OCI-LY1 (cell line): ENCODE data around the gene DNASE2.

Source experiments
- EZH2 ChIP-seq: fragments of 200-600 bp; sonication (generic), shearing (Covaris generic); IDR thresholded peaks from 2 replicates; pipeline ENCODE4 v1.8.0; 2017; ENCODE audit warnings: borderline replicate concordance, mixed run types, mild to moderate bottlenecking, antibody characterized with exemption, low read length, moderate library complexity, mixed read lengths
- TF ChIP-seq, protein P1 (sequence below): fragments of 200-600 bp; sonication (generic), shearing (Covaris generic); IDR thresholded peaks from 2 replicates; pipeline ENCODE4 v1.5.1; 2017; ENCODE audit warnings: mild to moderate bottlenecking, antibody characterized with exemption, low read length, moderate library complexity, mixed read lengths

GRCh38 chr19:12884627-12884925, 3.3 kb upstream of the DNASE2 start:
- TF ChIP-seq, protein P1, sequence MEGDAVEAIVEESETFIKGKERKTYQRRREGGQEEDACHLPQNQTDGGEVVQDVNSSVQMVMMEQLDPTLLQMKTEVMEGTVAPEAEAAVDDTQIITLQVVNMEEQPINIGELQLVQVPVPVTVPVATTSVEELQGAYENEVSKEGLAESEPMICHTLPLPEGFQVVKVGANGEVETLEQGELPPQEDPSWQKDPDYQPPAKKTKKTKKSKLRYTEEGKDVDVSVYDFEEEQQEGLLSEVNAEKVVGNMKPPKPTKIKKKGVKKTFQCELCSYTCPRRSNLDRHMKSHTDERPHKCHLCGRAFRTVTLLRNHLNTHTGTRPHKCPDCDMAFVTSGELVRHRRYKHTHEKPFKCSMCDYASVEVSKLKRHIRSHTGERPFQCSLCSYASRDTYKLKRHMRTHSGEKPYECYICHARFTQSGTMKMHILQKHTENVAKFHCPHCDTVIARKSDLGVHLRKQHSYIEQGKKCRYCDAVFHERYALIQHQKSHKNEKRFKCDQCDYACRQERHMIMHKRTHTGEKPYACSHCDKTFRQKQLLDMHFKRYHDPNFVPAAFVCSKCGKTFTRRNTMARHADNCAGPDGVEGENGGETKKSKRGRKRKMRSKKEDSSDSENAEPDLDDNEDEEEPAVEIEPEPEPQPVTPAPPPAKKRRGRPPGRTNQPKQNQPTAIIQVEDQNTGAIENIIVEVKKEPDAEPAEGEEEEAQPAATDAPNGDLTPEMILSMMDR = no peak
- TF ChIP-seq EZH2 = no peak
